ENCODE results near the gene FMNL2.

FMNL2 gene

GRCh38 chr2:152489364-152489763 lies 154.4 kb downstream of the FMNL2 start:
- DNase-seq (ENCODE audit: insufficient read length, low spot score), result no peak
- no peak for TF ChIP-seq POU2F2 (IDR thresholded peaks at IDR 0.05; ENCODE audit: low read depth, low read length)
- no peak for TF ChIP-seq POLR2A (IDR thresholded peaks at IDR 0.05; ENCODE audit: low read depth, low read length)
- FAIRE-seq, result no peak

- TF ChIP-seq PAX5 (IDR thresholded peaks at IDR 0.05; ENCODE audit: insufficient read depth, low read length, severe bottlenecking) (no peak), POU2F2 (IDR thresholded peaks at IDR 0.05; ENCODE audit: low read depth, low read length) (no peak), POLR2AphosphoS5 (IDR thresholded peaks at IDR 0.05; ENCODE audit: low read depth, low read length) (no peak), POLR2A (IDR thresholded peaks at IDR 0.05; ENCODE audit: low read depth, low read length) (no peak), SPI1 (IDR thresholded peaks at IDR 0.05; ENCODE audit: low read depth, low read length) (no peak), TAF1 (IDR thresholded peaks at IDR 0.05; ENCODE audit: low read depth, low read length) (no peak)
- no peak for FAIRE-seq
- DNase-seq (ENCODE audit: insufficient read length, low spot score), result no peak
These were observed 155.9 kb downstream of the FMNL2 start for GRCh38 chr2:152490686-152491455.

- DNase-seq (ENCODE audit: insufficient read length, low spot score) (no peak), FAIRE-seq (no peak)
- no peak for TF ChIP-seq PAX5 (IDR thresholded peaks at IDR 0.05; ENCODE audit: insufficient read depth, low read length, severe bottlenecking)
- TF ChIP-seq POU2F2 (IDR thresholded peaks at IDR 0.05; ENCODE audit: low read depth, low read length), result no peak
- no peak for TF ChIP-seq POLR2A (IDR thresholded peaks at IDR 0.05; ENCODE audit: low read depth, low read length)
- TF ChIP-seq SPI1 (IDR thresholded peaks at IDR 0.05; ENCODE audit: low read depth, low read length), result no peak
- no peak for TF ChIP-seq POLR2AphosphoS5 (IDR thresholded peaks at IDR 0.05; ENCODE audit: low read depth, low read length)
- TF ChIP-seq TAF1 (IDR thresholded peaks at IDR 0.05; ENCODE audit: low read depth, low read length), result no peak
These were observed 157.2 kb downstream of the FMNL2 start for GRCh38 chr2:152492131-152492530.

- TF ChIP-seq POLR2A (IDR thresholded peaks at IDR 0.05; ENCODE audit: low read depth, low read length) (no peak), PAX5 (IDR thresholded peaks at IDR 0.05; ENCODE audit: insufficient read depth, low read length, severe bottlenecking) (no peak), SPI1 (IDR thresholded peaks at IDR 0.05; ENCODE audit: low read depth, low read length) (no peak), POU2F2 (IDR thresholded peaks at IDR 0.05; ENCODE audit: low read depth, low read length) (no peak), TAF1 (IDR thresholded peaks at IDR 0.05; ENCODE audit: low read depth, low read length) (no peak), POLR2AphosphoS5 (IDR thresholded peaks at IDR 0.05; ENCODE audit: low read depth, low read length) (no peak)
- DNase-seq (ENCODE audit: insufficient read length, low spot score) (no peak), FAIRE-seq (no peak)
These were observed 157.9 kb downstream of the FMNL2 start for GRCh38 chr2:152492911-152493310.

GRCh38 chr2:152493417-152493816 lies 158.4 kb downstream of the FMNL2 start:
- DNase-seq (ENCODE audit: insufficient read length, low spot score) (no peak), FAIRE-seq (no peak)
- TF ChIP-seq TAF1 (IDR thresholded peaks at IDR 0.05; ENCODE audit: low read depth, low read length), result no peak
- peak; percentile 26; the same call in 1 of the 2 replicates for TF ChIP-seq SPI1 (IDR thresholded peaks at IDR 0.05; ENCODE audit: low read depth, low read length)
- no peak for TF ChIP-seq PAX5 (IDR thresholded peaks at IDR 0.05; ENCODE audit: insufficient read depth, low read length, severe bottlenecking)

- TF ChIP-seq SPI1 (IDR thresholded peaks at IDR 0.05; ENCODE audit: low read depth, low read length) (no peak), PAX5 (IDR thresholded peaks at IDR 0.05; ENCODE audit: insufficient read depth, low read length, severe bottlenecking) (no peak), POLR2AphosphoS5 (IDR thresholded peaks at IDR 0.05; ENCODE audit: low read depth, low read length) (no peak), POU2F2 (IDR thresholded peaks at IDR 0.05; ENCODE audit: low read depth, low read length) (no peak), TAF1 (IDR thresholded peaks at IDR 0.05; ENCODE audit: low read depth, low read length) (no peak), POLR2A (IDR thresholded peaks at IDR 0.05; ENCODE audit: low read depth, low read length) (no peak)
- DNase-seq (ENCODE audit: insufficient read length, low spot score) (no peak), FAIRE-seq (no peak)
These were observed 159.1 kb downstream of the FMNL2 start for GRCh38 chr2:152493945-152494528.

GRCh38 chr2:152496371-152496770 lies 161.4 kb downstream of the FMNL2 start:
- TF ChIP-seq TAF1 (IDR thresholded peaks at IDR 0.05; ENCODE audit: low read depth, low read length), result no peak
- FAIRE-seq, result no peak
- DNase-seq (ENCODE audit: insufficient read length, low spot score), result no peak

GRCh38 chr2:152497481-152498052 lies 162.6 kb downstream of the FMNL2 start:
- peak; percentile 16 for FAIRE-seq
- TF ChIP-seq SPI1 (IDR thresholded peaks at IDR 0.05; ENCODE audit: low read depth, low read length) (no peak), POLR2AphosphoS5 (IDR thresholded peaks at IDR 0.05; ENCODE audit: low read depth, low read length) (no peak), TAF1 (IDR thresholded peaks at IDR 0.05; ENCODE audit: low read depth, low read length) (no peak), POLR2A (IDR thresholded peaks at IDR 0.05; ENCODE audit: low read depth, low read length) (no peak), PAX5 (IDR thresholded peaks at IDR 0.05; ENCODE audit: insufficient read depth, low read length, severe bottlenecking) (no peak), POU2F2 (IDR thresholded peaks at IDR 0.05; ENCODE audit: low read depth, low read length) (no peak)
- DNase-seq (ENCODE audit: insufficient read length, low spot score), result no peak

- no peak for FAIRE-seq
- DNase-seq (ENCODE audit: insufficient read length, low spot score), result no peak
- no peak for TF ChIP-seq SPI1 (IDR thresholded peaks at IDR 0.05; ENCODE audit: low read depth, low read length)
These were observed 164.4 kb downstream of the FMNL2 start for GRCh38 chr2:152499331-152499816.
